Measurements from ENCODE around the gene OTOG. TPM values are rescaled to one million over a fixed set of nuclear protein-coding genes. Genes with fewer than 3 reads are reported as not detected.
"Not testable (repeated sequence)": the region's sequence is repeated elsewhere in the genome, so short reads cannot be mapped to it uniquely, and the experiment has no call there.

Gene OTOG
- total RNA-seq, 1 experiment from 2014 or later = not detected

DNA sequence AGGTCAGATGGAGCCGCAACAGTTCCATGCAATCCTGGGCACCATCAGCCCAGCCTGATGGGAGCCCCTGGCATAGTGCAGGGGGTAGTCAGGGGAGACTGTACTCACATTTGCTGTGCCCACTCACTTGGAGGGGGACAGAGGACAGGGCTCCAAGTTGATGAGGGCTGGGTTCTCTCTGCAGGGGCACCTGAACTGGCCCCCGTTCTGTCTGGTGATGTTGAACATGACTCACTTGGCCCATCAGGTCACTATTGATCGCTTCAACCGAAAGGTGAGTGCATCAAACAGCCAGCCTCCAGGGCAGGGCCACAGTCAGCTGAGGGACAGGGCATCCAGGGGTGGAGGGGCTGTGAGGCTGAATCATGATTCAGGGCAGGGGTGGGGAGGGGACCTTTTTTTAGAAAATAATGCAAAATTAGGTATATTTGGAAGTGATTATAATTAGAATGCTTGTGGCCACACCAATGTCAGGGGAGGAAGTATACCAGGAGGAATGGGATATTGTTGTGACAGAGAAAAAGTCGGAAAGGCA is 66.4 kb downstream of the OTOG start:
- ChIA-PET CTCF (no interaction called here), POLR2A (ENCODE audit: unreplicated experiment) (no interaction called here)
- H3K36me3 ChIP-seq (ENCODE audit: low read depth) = no peaks in the 10 kb centered on the region
- no peaks in the 10 kb centered on the region for H3F3A ChIP-seq (ENCODE audit: insufficient read depth, low read depth)
- no peak overlapping the region for H3K4me3 ChIP-seq
- DNase-seq = no peak
- no peak overlapping the region for H3K4me2 ChIP-seq
- no peaks in the 10 kb centered on the region for H4K20me1 ChIP-seq (ENCODE audit: insufficient read depth)
- no peaks in the 10 kb centered on the region for H3K4me1 ChIP-seq (replicated peaks; ENCODE audit: insufficient read depth)
- no peak overlapping the region for H3K27ac ChIP-seq
- H3K9me3 ChIP-seq (ENCODE audit: insufficient read depth, low read depth) = no peaks in the 10 kb centered on the region
- H3K9me2 ChIP-seq (ENCODE audit: insufficient read depth) = no peaks in the 10 kb centered on the region
- no peak overlapping the region for H2AFZ ChIP-seq
- TF ChIP-seq, protein P1, sequence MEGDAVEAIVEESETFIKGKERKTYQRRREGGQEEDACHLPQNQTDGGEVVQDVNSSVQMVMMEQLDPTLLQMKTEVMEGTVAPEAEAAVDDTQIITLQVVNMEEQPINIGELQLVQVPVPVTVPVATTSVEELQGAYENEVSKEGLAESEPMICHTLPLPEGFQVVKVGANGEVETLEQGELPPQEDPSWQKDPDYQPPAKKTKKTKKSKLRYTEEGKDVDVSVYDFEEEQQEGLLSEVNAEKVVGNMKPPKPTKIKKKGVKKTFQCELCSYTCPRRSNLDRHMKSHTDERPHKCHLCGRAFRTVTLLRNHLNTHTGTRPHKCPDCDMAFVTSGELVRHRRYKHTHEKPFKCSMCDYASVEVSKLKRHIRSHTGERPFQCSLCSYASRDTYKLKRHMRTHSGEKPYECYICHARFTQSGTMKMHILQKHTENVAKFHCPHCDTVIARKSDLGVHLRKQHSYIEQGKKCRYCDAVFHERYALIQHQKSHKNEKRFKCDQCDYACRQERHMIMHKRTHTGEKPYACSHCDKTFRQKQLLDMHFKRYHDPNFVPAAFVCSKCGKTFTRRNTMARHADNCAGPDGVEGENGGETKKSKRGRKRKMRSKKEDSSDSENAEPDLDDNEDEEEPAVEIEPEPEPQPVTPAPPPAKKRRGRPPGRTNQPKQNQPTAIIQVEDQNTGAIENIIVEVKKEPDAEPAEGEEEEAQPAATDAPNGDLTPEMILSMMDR (conservative IDR thresholded peaks at IDR 0.05) = no peak
- no peak for TF ChIP-seq EZH2 (IDR thresholded peaks at IDR 0.05; ENCODE audit: low read depth)
- H3K79me2 ChIP-seq (ENCODE audit: low read depth) = no peaks in the 10 kb centered on the region
- no TSS peak for BruUV-seq (replicated peaks)
- H3K27me3 ChIP-seq (ENCODE audit: insufficient read depth, low read depth) = peaks cover 97% of the 10 kb centered on the region
- intact Hi-C loops (cut with micrococcal nuclease; ENCODE audit: unreplicated experiment) = no loop called here

DNA sequence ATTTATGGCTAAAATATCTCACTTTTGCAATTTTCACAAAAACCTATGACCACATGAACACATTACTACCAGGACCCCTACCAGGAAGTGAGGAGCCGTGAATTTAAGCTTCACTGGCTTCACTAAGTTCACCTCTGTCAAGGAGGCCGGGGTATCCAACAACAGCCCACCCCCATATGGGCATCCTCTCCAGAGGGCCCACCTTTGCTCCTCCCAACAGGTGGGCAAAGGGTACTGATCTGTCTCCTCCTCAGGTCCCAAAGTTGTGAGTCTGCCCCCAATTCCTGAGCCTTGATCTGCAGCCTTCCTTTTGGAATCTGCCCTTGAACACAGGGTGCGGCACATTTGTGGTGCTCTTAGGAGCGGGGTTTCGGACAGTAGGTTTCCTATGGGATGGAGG is 66.9 kb downstream of the OTOG start:
- BruUV-seq (replicated peaks) = no TSS peak
- Histone ChIP-seq H3K27me3 (ENCODE audit: insufficient read depth, low read depth) (peaks cover 95% of the 10 kb centered on the region), H2AFZ (no peak overlapping the region), H3K4me2 (no peak overlapping the region), H3K9me2 (ENCODE audit: insufficient read depth) (no peaks in the 10 kb centered on the region), H3K27ac (no peak overlapping the region), H3K4me1 (replicated peaks; ENCODE audit: insufficient read depth) (no peaks in the 10 kb centered on the region), H3K4me3 (no peak overlapping the region), H3K9me3 (ENCODE audit: insufficient read depth, low read depth) (no peaks in the 10 kb centered on the region), H3K36me3 (ENCODE audit: low read depth) (no peaks in the 10 kb centered on the region), H3F3A (ENCODE audit: insufficient read depth, low read depth) (no peaks in the 10 kb centered on the region), H3K79me2 (ENCODE audit: low read depth) (no peaks in the 10 kb centered on the region), H4K20me1 (ENCODE audit: insufficient read depth) (no peaks in the 10 kb centered on the region)
- no peak for TF ChIP-seq EZH2 (IDR thresholded peaks at IDR 0.05; ENCODE audit: low read depth)
- TF ChIP-seq, protein P1 (conservative IDR thresholded peaks at IDR 0.05) = no peak
- intact Hi-C loops (cut with micrococcal nuclease; ENCODE audit: unreplicated experiment) = no loop called here
- DNase-seq = no peak
- ChIA-PET CTCF (no interaction called here), POLR2A (ENCODE audit: unreplicated experiment) (no interaction called here)

DNA sequence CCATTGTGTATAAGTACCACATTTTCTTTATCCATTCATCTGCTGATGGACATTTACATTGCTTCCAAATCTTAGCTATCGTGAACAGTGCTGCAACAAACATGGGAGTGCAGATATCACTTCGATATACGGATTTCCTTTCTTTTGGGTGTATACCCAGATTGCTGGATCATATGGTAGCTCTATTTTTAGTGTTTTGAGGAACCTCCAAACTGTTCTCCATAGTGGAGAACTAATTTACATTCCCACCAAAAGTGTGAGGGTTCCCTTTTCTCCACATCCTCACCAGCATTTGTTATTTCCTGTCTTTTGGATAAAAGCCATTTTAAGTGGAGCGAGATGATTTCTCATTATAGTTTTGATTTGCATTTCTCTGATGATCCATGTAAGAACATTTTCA is 75.7 kb downstream of the OTOG start:
- H3F3A ChIP-seq (ENCODE audit: insufficient read depth, low read depth); BruUV-seq (replicated peaks); DNase-seq; H2AFZ ChIP-seq; CTCF ChIA-PET; H3K9me3 ChIP-seq (ENCODE audit: insufficient read depth, low read depth); H3K79me2 ChIP-seq (ENCODE audit: low read depth); H4K20me1 ChIP-seq (ENCODE audit: insufficient read depth); intact Hi-C loops (cut with micrococcal nuclease; ENCODE audit: unreplicated experiment); POLR2A ChIA-PET (ENCODE audit: unreplicated experiment); H3K9me2 ChIP-seq (ENCODE audit: insufficient read depth); H3K4me2 ChIP-seq; H3K4me3 ChIP-seq; H3K36me3 ChIP-seq (ENCODE audit: low read depth); H3K27ac ChIP-seq; H3K4me1 ChIP-seq (replicated peaks; ENCODE audit: insufficient read depth): not testable (repeated sequence)
- peaks cover 52% of the 10 kb centered on the region for H3K27me3 ChIP-seq (ENCODE audit: insufficient read depth, low read depth)

DNA sequence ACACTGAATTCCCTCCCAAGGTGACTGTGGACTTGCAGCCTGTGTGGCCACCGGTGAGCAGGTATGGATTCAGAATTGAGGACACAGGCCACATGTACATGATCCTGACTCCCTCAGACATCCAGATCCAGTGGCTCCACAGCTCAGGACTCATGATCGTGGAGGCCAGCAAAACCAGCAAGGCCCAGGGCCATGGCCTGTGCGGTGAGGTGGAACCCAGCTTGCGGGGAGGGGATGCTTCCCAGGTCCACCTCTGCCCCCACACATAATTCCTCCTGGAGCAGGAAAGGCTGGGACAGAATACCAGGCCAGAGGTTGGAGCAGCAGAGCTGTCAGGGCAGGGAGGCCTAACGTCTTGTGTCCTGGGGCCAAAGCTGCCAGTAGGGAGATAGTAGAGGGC is 82.1 kb downstream of the OTOG start:
- no peak overlapping the region for H3K4me2 ChIP-seq
- no peaks in the 10 kb centered on the region for H3K4me1 ChIP-seq (replicated peaks; ENCODE audit: insufficient read depth)
- H4K20me1 ChIP-seq (ENCODE audit: insufficient read depth) = no peaks in the 10 kb centered on the region
- no peak for DNase-seq
- no peak overlapping the region for H3K27ac ChIP-seq
- H3K9me2 ChIP-seq (ENCODE audit: insufficient read depth) = no peaks in the 10 kb centered on the region
- H3K79me2 ChIP-seq (ENCODE audit: low read depth) = no peaks in the 10 kb centered on the region
- no peak overlapping the region for H2AFZ ChIP-seq
- no peak overlapping the region for H3K4me3 ChIP-seq
- TF ChIP-seq, protein P1 (conservative IDR thresholded peaks at IDR 0.05) = no peak
- TF ChIP-seq EZH2 (IDR thresholded peaks at IDR 0.05; ENCODE audit: low read depth) = no peak
- no peaks in the 10 kb centered on the region for H3K9me3 ChIP-seq (ENCODE audit: insufficient read depth, low read depth)
- ChIA-PET POLR2A (ENCODE audit: unreplicated experiment) (no interaction called here), CTCF (no interaction called here)
- H3K27me3 ChIP-seq (ENCODE audit: insufficient read depth, low read depth) = peaks cover 64% of the 10 kb centered on the region
- no TSS peak for BruUV-seq (replicated peaks)
- no peaks in the 10 kb centered on the region for H3K36me3 ChIP-seq (ENCODE audit: low read depth)
- intact Hi-C loops (cut with micrococcal nuclease; ENCODE audit: unreplicated experiment) = no loop called here
- H3F3A ChIP-seq (ENCODE audit: insufficient read depth, low read depth) = no peaks in the 10 kb centered on the region
